ENCODE data around the gene CEP85L. TPM values are rescaled to one million over a fixed set of nuclear protein-coding genes. Genes with fewer than 3 reads are reported as not detected.

Gene CEP85L
- polyA plus RNA-seq, 1 donor = 4.3 TPM

DNA sequence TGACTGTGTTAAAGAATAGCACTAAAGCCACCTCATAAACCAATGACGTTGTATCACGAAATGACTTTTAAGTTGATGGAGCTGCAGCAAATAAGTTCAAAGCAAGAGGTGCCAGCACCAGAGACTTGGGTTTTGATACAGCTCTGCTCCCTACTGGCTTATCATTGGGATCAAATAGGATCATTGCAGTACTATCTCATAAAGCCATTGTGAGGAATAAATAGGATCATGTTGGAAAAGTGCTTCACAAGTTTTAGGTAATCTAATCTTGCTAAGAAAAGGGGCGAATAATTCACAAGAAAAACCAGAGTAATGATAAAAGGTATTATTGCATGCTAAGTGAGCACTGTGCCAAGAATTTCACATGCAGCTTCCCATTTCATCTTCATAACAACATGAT, 10.4 kb upstream of the CEP85L start:
- H3K36me3 ChIP-seq (ENCODE audit: control insufficient read depth, insufficient read depth, low read length) = no peaks in the 10 kb centered on the region
- no peak overlapping the region for H3K27ac ChIP-seq (ENCODE audit: low read length)
- H3K9me3 ChIP-seq (ENCODE audit: control insufficient read depth, low read depth, low read length) = no peaks in the 10 kb centered on the region
- 71% methylated on average over 1 of the region's 3 CpGs for WGBS (ENCODE audit: insufficient coverage, low lambda C conversion rate)
- H3K4me3 ChIP-seq (ENCODE audit: low read length) = no peak overlapping the region
- no peak for DNase-seq
- no peaks in the 10 kb centered on the region for H3K4me1 ChIP-seq (ENCODE audit: control insufficient read depth, insufficient read depth, low read length)
- peaks cover 3% of the 10 kb centered on the region for H3K27me3 ChIP-seq (ENCODE audit: control insufficient read depth, insufficient read depth, low read length)

DNA sequence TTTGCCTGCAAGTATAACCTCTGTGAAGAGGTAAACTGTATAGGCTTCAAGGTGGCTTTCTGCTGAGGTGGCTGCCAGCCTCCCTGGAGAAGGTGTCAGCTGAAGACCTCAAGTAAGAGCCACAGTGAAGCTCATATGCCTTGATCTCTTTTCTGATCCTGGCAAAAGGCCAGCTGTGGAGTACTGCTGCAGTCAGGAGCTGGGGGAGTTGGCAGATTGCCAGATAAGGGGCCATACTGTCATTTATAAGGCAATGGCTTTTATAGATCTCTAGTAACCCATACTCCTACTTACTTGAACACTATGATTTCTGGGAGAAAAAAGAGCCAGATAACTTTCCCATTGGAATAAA, 8.8 kb upstream of the CEP85L start:
- Histone ChIP-seq H3K9me3 (ENCODE audit: control insufficient read depth, low read depth, low read length) (no peaks in the 10 kb centered on the region), H3K4me1 (ENCODE audit: control insufficient read depth, insufficient read depth, low read length) (no peaks in the 10 kb centered on the region), H3K36me3 (ENCODE audit: control insufficient read depth, insufficient read depth, low read length) (no peaks in the 10 kb centered on the region), H3K27me3 (ENCODE audit: control insufficient read depth, insufficient read depth, low read length) (peaks cover 7% of the 10 kb centered on the region), H3K4me3 (ENCODE audit: low read length) (no peak overlapping the region), H3K27ac (ENCODE audit: low read length) (no peak overlapping the region)
- DNase-seq = no peak

DNA sequence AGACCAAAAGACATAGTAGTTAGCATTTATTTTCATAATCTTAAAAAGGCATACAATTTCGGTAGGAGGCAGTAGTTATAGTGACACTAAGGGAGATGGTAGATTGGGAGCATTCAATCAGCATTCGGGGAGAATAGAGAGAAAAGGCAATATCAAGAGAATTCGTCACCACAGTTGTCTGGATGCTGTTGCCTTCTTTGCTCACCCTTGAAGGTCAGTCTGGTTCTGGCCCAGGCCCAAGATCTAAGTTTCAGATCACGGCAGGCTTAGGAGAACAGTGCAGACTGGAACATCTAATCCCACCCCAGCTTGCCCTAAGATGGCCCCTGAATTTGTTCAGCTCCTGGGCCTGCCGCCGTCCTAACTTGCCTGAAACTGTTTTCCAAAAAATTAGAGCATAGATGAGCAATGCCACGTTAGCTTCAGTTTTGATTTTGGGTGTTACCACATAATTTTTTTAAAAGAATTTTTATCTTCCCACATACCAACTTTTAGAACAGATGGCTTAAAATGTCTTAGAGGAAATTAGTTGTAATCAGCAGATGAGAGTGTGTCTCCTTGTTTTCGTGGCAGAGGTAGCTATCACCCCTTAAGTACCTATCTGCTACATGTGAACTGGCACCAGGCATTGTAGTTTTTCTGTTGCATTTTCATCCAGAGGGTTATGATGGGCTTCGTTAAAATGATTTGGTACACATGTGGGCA, 8.3 kb upstream of the CEP85L start:
- H3K27ac ChIP-seq (ENCODE audit: low read length) = no peak overlapping the region
- H3K9me3 ChIP-seq (ENCODE audit: control insufficient read depth, low read depth, low read length) = no peaks in the 10 kb centered on the region
- no peak overlapping the region for H3K4me3 ChIP-seq (ENCODE audit: low read length)
- H3K4me1 ChIP-seq (ENCODE audit: control insufficient read depth, insufficient read depth, low read length) = no peaks in the 10 kb centered on the region
- WGBS (ENCODE audit: insufficient coverage, low lambda C conversion rate) = no CpG with 5 or more reads among the region's 9 CpGs
- no peak for DNase-seq
- peaks cover 7% of the 10 kb centered on the region for H3K27me3 ChIP-seq (ENCODE audit: control insufficient read depth, insufficient read depth, low read length)
- no peaks in the 10 kb centered on the region for H3K36me3 ChIP-seq (ENCODE audit: control insufficient read depth, insufficient read depth, low read length)

DNA sequence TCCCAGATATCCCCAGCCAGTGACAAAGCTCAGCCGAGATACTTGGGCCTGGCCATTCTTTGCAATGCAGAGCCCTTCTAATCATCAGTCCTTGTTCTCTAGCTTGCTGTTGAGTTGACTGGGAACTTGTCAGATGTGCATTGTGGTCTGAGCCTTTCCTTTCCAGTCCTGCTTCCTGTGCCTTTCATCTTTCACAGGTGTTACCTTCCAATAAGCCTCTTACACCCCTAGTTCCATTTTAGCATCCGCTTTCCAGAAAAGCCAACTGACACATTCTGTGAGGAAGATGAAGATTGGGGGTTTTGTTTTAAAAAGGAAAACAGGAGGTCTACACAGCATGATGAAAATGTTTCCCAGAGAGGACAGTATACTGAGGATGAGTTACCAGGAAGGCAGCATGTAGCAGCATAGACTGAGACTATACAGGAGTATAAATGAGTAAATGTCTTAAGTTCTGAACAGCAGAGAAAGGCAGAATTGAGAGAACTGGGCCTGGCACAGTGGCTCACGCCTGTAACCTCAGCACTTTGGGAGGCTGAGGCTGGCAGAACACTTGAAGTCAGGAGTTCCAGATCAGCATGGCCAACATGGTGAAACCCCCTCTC, 5.6 kb upstream of the CEP85L start:
- H3K4me1 ChIP-seq (ENCODE audit: control insufficient read depth, insufficient read depth, low read length) = no peaks in the 10 kb centered on the region
- H3K27me3 ChIP-seq (ENCODE audit: control insufficient read depth, insufficient read depth, low read length) = peaks cover 14% of the 10 kb centered on the region
- no peak for DNase-seq
- no peaks in the 10 kb centered on the region for H3K9me3 ChIP-seq (ENCODE audit: control insufficient read depth, low read depth, low read length)
- no peak overlapping the region for H3K27ac ChIP-seq (ENCODE audit: low read length)
- WGBS (ENCODE audit: insufficient coverage, low lambda C conversion rate) = 89% methylated on average over 1 of the region's 3 CpGs
- H3K4me3 ChIP-seq (ENCODE audit: low read length) = no peak overlapping the region
- no peaks in the 10 kb centered on the region for H3K36me3 ChIP-seq (ENCODE audit: control insufficient read depth, insufficient read depth, low read length)

DNA sequence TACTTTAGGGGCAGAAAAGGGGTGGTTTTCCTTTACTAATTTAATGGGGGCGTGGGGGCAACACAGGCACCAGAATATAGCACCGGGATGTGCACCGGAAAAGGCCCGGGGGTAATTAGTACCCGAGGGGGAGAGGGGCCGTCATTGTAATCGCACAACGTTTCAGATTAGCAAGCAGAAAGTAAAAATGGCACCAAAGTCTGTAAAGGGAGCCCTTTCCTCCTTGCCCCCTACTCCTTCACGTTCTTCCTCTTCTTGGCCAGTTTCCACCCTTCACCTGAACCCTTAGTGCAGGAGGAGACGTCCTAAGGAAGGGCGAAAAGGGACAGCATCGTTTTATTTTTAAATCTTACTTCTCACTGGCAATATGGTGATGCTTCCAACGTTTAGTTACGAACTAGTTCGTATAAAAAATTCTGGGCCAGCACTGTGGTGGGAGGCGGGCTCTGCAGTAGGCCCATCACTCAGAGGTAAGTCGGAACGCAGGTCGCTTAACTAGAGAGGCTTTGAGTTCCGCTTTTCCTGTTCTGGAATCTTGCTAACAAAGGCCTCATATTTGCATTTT, 742 bp upstream of the CEP85L start:
- 80% methylated on average over 3 of the region's 20 CpGs for WGBS (ENCODE audit: insufficient coverage, low lambda C conversion rate)
- no peaks in the 10 kb centered on the region for H3K36me3 ChIP-seq (ENCODE audit: control insufficient read depth, insufficient read depth, low read length)
- peaks cover 5% of the 10 kb centered on the region for H3K4me1 ChIP-seq (ENCODE audit: control insufficient read depth, insufficient read depth, low read length)
- peak overlapping the region; percentile 58 for H3K4me3 ChIP-seq (ENCODE audit: low read length)
- H3K9me3 ChIP-seq (ENCODE audit: control insufficient read depth, low read depth, low read length) = no peaks in the 10 kb centered on the region
- no peak for DNase-seq
- peak overlapping the region; percentile 43 for H3K27ac ChIP-seq (ENCODE audit: low read length)
- H3K27me3 ChIP-seq (ENCODE audit: control insufficient read depth, insufficient read depth, low read length) = peaks cover 33% of the 10 kb centered on the region

DNA sequence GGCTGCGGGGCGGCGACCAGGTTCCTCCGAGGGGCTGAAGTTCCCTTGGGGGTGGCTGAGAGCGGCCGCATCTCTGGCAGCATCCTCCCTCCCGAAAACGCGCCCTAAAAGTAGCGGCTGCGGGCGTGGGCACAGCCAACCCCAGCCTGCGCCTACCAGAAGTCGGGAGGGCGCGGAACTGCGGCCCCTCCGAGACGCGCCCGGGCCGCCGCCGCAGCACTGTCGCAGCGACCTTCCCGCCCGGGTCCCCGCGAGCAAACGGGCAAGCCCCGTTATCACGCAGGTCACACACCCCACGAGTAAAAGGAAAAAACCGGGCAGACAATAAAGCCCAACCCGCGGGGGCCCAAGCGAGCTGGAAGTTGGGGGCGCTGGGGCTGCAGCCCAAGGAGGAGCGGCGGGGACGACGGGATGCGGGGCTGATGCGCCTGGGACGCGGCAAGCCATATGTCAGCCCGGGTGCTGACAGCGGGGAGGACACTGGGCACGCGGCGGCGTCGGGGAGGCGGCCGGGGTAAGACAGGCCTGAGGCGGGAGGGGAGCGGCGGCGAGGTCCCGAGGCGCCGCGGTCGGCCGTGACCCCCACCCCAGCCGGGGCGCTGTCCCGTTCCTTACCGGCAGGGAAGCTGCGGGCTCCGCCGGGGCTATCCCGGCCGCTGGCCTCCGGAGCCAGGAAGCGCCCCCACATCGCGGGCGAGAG, 659 bp downstream of the CEP85L start:
- no peaks in the 10 kb centered on the region for H3K9me3 ChIP-seq (ENCODE audit: control insufficient read depth, low read depth, low read length)
- peak; percentile 9 to 46 for DNase-seq
- H3K4me1 ChIP-seq (ENCODE audit: control insufficient read depth, insufficient read depth, low read length) = peaks cover 5% of the 10 kb centered on the region
- whole genome bisulfite sequencing (ENCODE audit: insufficient coverage, low lambda C conversion rate) = no CpG with 5 or more reads among the region's 80 CpGs
- no peaks in the 10 kb centered on the region for H3K36me3 ChIP-seq (ENCODE audit: control insufficient read depth, insufficient read depth, low read length)
- peak overlapping the region; percentile 80 for H3K27ac ChIP-seq (ENCODE audit: low read length)
- peak overlapping the region; percentile 67 for H3K4me3 ChIP-seq (ENCODE audit: low read length)
- H3K27me3 ChIP-seq (ENCODE audit: control insufficient read depth, insufficient read depth, low read length) = peaks cover 27% of the 10 kb centered on the region

DNA sequence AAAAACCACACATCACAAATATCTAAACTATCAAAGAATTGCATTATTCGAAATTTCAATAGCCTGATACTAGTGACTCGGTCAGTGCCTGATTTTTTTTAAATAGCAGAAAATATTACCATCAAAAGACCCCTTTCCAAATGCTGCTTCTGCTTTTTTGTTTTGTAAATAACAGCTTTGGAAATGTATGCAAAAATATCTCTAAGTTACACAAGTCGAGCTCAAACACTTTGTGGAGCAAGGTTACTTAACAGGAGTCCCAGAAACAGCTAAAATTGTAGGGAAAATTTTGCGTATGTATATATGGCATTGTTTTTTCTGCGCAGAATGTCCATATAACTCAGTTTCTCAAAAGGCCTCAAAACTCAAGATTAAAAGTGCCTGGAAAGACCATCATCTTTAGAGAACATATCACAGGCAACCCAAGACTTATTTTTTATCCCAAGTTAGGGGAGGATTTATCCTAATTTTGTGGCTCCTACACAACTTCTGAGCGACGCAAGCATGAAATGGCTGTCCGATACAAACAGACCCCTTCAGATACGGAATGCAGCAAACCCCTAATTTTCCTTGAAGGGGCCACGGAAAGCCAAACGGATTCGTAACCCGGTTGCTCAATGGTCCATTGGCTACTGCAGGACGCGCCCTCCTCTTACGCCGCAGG, 1.3 kb downstream of the CEP85L start:
- Histone ChIP-seq H3K36me3 (ENCODE audit: control insufficient read depth, insufficient read depth, low read length) (no peaks in the 10 kb centered on the region), H3K4me3 (ENCODE audit: low read length) (peak overlapping the region; percentile 67), H3K4me1 (ENCODE audit: control insufficient read depth, insufficient read depth, low read length) (peaks cover 5% of the 10 kb centered on the region), H3K27me3 (ENCODE audit: control insufficient read depth, insufficient read depth, low read length) (peaks cover 27% of the 10 kb centered on the region), H3K9me3 (ENCODE audit: control insufficient read depth, low read depth, low read length) (no peaks in the 10 kb centered on the region), H3K27ac (ENCODE audit: low read length) (peak overlapping the region; percentile 80)
- DNase-seq = peak in 1 of 2 donors; percentile 28
- WGBS (ENCODE audit: insufficient coverage, low lambda C conversion rate) = 30% methylated on average over 2 of the region's 17 CpGs

DNA sequence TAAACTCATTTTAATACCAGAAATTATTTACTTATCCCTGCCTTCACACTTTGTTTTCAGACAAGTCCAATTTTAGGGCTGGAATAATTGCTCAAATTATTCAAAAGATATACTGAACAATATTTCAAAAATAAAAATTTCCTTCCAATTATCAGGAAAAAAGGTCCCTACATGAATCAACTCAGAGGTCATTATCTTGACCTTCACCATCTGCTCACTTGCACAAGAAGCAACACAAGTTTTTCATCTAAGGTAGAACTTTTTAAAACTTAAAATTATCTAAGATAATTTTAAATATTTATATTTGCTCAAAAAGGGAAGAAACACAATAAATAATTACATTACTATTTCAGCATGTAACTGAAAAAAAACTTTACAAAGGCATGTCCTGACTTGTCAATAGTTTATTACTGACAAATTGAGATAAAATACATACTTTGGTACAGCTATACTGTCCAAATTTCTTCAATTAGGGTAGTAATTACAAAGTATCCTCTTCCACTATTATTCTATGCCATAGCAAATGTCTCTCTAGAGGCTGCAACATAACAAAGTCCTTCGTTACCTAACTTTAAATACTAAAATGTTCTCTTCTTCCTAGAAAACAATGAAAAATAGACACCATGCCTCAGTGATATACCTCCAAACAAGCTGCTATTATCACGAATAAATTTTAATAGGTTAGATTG, 2.4 kb downstream of the CEP85L start:
- 100% methylated on average over 1 of the region's 2 CpGs for WGBS (ENCODE audit: insufficient coverage, low lambda C conversion rate)

DNA sequence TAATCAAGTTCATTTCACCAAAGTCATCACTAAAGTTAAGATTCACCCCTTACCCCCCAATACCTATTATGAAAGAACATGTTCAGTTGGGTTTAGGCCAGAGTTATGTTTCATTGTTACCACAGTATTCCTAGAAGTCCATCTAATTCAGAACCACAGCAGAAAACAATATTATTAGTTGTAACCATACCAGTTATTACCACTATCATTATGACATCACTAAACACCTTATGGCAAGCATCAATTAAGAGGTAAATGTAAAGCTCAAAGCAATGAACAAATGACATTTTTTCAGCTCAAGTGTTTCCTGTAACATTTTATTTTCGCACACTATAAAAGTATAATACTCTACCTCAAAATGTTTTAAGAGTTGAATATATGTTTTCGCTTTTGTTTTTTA, 4.4 kb downstream of the CEP85L start:
- Histone ChIP-seq H3K27me3 (ENCODE audit: control insufficient read depth, insufficient read depth, low read length) (peaks cover 20% of the 10 kb centered on the region), H3K4me1 (ENCODE audit: control insufficient read depth, insufficient read depth, low read length) (peaks cover 5% of the 10 kb centered on the region), H3K27ac (ENCODE audit: low read length) (no peak overlapping the region), H3K36me3 (ENCODE audit: control insufficient read depth, insufficient read depth, low read length) (no peaks in the 10 kb centered on the region), H3K9me3 (ENCODE audit: control insufficient read depth, low read depth, low read length) (no peaks in the 10 kb centered on the region), H3K4me3 (ENCODE audit: low read length) (no peak overlapping the region)
- no peak for DNase-seq
- whole genome bisulfite sequencing (ENCODE audit: insufficient coverage, low lambda C conversion rate) = 100% methylated on average over 1 of the region's 2 CpGs

More for the DNA sequence above, 2.4 kb downstream of the CEP85L start:
- Histone ChIP-seq H3K4me1 (ENCODE audit: control insufficient read depth, insufficient read depth, low read length) (peaks cover 5% of the 10 kb centered on the region), H3K27me3 (ENCODE audit: control insufficient read depth, insufficient read depth, low read length) (peaks cover 25% of the 10 kb centered on the region), H3K27ac (ENCODE audit: low read length) (no peak overlapping the region), H3K36me3 (ENCODE audit: control insufficient read depth, insufficient read depth, low read length) (no peaks in the 10 kb centered on the region), H3K4me3 (ENCODE audit: low read length) (no peak overlapping the region), H3K9me3 (ENCODE audit: control insufficient read depth, low read depth, low read length) (no peaks in the 10 kb centered on the region)
- no peak for DNase-seq

DNA sequence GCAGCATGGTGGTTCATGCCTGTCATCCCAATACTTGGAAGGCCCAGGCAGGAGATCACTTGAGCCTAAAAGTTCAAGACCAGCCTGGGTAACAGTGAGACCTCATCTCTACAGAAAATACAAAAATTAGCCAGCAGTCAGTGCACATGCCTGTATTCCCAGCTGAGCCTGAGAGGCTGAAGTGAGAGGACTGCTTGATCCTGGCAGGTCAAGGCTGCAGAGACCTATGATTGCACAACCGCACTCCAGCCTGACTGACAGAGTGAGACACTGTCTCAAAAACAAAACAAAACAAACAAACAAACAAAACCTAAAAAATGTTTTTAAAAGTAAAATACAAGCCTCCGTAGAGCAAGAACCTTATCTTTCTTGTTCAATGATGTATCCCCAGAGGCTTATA, 6.0 kb downstream of the CEP85L start:
- no peaks in the 10 kb centered on the region for H3K36me3 ChIP-seq (ENCODE audit: control insufficient read depth, insufficient read depth, low read length)
- H3K9me3 ChIP-seq (ENCODE audit: control insufficient read depth, low read depth, low read length) = no peaks in the 10 kb centered on the region
- peaks cover 10% of the 10 kb centered on the region for H3K27me3 ChIP-seq (ENCODE audit: control insufficient read depth, insufficient read depth, low read length)
- H3K4me3 ChIP-seq (ENCODE audit: low read length) = no peak overlapping the region
- peaks cover 4% of the 10 kb centered on the region for H3K4me1 ChIP-seq (ENCODE audit: control insufficient read depth, insufficient read depth, low read length)
- no peak for DNase-seq
- H3K27ac ChIP-seq (ENCODE audit: low read length) = no peak overlapping the region
- 100% methylated on average over 1 of the region's 2 CpGs for WGBS (ENCODE audit: insufficient coverage, low lambda C conversion rate)
